HepG2 (cell line): ENCODE data around the gene SPRED2. TPM values are rescaled to one million over a fixed set of nuclear protein-coding genes. Genes with fewer than 3 reads are reported as not detected.

Experiments used
- ATF3 ChIP-seq: sonication (generic); formaldehyde crosslinking; IDR thresholded peaks from 2 replicates; pipeline ENCODE4 v1.4.0; 2020; ENCODE audit warnings: missing genetic modification reagents
- ATF6 ChIP-seq: sonication (generic); formaldehyde crosslinking; conservative IDR thresholded peaks from 2 replicates; pipeline ENCODE4 v1.4.0; 2020; ENCODE audit warnings: missing genetic modification reagents
- BORCS8-MEF2B ChIP-seq: sonication (generic); formaldehyde crosslinking; IDR thresholded peaks from 2 replicates; pipeline ENCODE4 v1.8.0; 2022; ENCODE audit warnings: mild to moderate bottlenecking, missing genetic modification reagents
- CBX5 ChIP-seq: sonication (generic); formaldehyde crosslinking; IDR thresholded peaks from 2 replicates; pipeline ENCODE4 v1.4.0; 2020; ENCODE audit warnings: missing genetic modification reagents, borderline replicate concordance
- ELF3 ChIP-seq: IDR thresholded peaks from 2 replicates; pipeline ENCODE4 v1.6.1; 2016; ENCODE audit warnings: missing genetic modification reagents, missing compliant biosample characterization
- FOXP1 ChIP-seq, 2 experiments: fragments of 450-650 bp in 1 of 2; IDR thresholded peaks; 2 replicates each; pipeline ENCODE4 v1.6.1; 2017 to 2018; ENCODE audit warnings: antibody characterized with exemption in 1 of 2
- FOXP4 ChIP-seq: sonication (generic); formaldehyde crosslinking; IDR thresholded peaks from 2 replicates; pipeline ENCODE4 v1.4.0; 2020; ENCODE audit warnings: missing genetic modification reagents
- KAT7 ChIP-seq: IDR thresholded peaks from 2 replicates; pipeline ENCODE4 v1.6.1; 2018; ENCODE audit warnings: borderline replicate concordance, missing compliant biosample characterization
- ZNF513 ChIP-seq: sonication (generic); formaldehyde crosslinking; conservative IDR thresholded peaks from 2 replicates; pipeline ENCODE4 v1.5.0; 2020; ENCODE audit warnings: missing genetic modification reagents
- ZNF670 ChIP-seq: sonication (generic); formaldehyde crosslinking; IDR thresholded peaks from 2 replicates; pipeline ENCODE4 v1.8.0; 2022; ENCODE audit warnings: mild to moderate bottlenecking, missing genetic modification reagents, borderline replicate concordance
- polyA plus RNA-seq, 8 experiments: library from polyadenylated mRNA; depleted of rRNA in 3 of 8; stranded (reverse) in 7 of 8; unstranded in 1 of 8; fragments of >200 nt; fragmentation: Illumina TruSeq in 4 of 8; extraction: Trizol in 4 of 8; gene quantifications; 2 replicates each; pipeline versions ENCODE4 v1.2.1 to v1.2.3, GENCODE V29; 2011 to 2016; ENCODE audit warnings: low read depth in 4 of 8, missing spikeins in 1 of 8, mixed read lengths in 1 of 8; ENCODE audit not compliant: insufficient read depth in 1 of 8
- total RNA-seq, 5 experiments: library from RNA; depleted of rRNA; stranded (reverse); fragments of >200 nt; fragmentation: Illumina TruSeq; extraction: Trizol; gene quantifications; 2 replicates each; pipeline ENCODE4 v1.2.3, GENCODE V29; 2016; ENCODE audit warnings: low read depth in 1 of 5
- TF ChIP-seq, protein P1 (sequence below): IDR thresholded peaks from 2 replicates; pipeline ENCODE4 v1.6.1; 2016; ENCODE audit warnings: low read depth, control low read depth
- TF ChIP-seq, protein P2 (sequence below): sonication (generic); formaldehyde crosslinking; IDR thresholded peaks from 2 replicates; pipeline ENCODE4 v1.5.1; 2020; ENCODE audit warnings: mild to moderate bottlenecking, missing genetic modification reagents, borderline replicate concordance
- TF ChIP-seq, protein P3 (sequence below): sonication (generic); formaldehyde crosslinking; IDR thresholded peaks from 2 replicates; pipeline ENCODE4 v1.4.0; 2020; ENCODE audit warnings: missing genetic modification reagents

Gene SPRED2
- total and polyA plus RNA-seq, 2 of the 13 experiments (the other 11 are each of a cell fraction or from before 2014, with no cell fraction given), result 13.0 to 37.0 TPM

DNA sequence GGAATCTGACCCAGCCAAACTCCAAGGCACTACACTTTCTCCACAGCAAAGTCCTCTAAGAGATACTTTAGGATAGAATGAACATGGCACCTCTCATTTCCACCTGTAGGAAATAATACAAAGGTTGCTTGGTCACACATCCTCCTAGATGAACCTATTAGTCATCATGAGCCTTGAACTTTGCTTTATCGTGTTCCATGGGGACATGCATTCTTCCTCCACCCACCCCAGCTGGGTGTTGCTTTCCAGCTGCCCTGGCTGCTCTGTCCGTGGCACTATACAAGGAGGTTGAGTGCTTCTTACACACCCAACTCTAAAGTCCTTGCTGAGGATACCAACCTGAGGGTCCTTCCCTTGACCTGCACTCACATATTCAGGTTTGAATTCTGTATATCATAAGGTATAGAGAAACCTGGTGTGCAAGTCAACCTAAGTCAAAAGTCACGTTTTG lies 52.7 kb downstream of the SPRED2 start (continued):
- no peak for TF ChIP-seq ZNF513
- TF ChIP-seq, protein P1, sequence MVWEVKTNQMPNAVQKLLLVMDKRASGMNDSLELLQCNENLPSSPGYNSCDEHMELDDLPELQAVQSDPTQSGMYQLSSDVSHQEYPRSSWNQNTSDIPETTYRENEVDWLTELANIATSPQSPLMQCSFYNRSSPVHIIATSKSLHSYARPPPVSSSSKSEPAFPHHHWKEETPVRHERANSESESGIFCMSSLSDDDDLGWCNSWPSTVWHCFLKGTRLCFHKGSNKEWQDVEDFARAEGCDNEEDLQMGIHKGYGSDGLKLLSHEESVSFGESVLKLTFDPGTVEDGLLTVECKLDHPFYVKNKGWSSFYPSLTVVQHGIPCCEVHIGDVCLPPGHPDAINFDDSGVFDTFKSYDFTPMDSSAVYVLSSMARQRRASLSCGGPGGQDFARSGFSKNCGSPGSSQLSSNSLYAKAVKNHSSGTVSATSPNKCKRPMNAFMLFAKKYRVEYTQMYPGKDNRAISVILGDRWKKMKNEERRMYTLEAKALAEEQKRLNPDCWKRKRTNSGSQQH (CRISPR knock-in tag), result no peak
- no peak for TF ChIP-seq ATF6
- peak; percentile 29; the same call in 1 of the 2 replicates for TF ChIP-seq FOXP4 (CRISPR knock-in tag)
- TF ChIP-seq ZNF670 (CRISPR knock-in tag), result no peak
- TF ChIP-seq, protein P2, sequence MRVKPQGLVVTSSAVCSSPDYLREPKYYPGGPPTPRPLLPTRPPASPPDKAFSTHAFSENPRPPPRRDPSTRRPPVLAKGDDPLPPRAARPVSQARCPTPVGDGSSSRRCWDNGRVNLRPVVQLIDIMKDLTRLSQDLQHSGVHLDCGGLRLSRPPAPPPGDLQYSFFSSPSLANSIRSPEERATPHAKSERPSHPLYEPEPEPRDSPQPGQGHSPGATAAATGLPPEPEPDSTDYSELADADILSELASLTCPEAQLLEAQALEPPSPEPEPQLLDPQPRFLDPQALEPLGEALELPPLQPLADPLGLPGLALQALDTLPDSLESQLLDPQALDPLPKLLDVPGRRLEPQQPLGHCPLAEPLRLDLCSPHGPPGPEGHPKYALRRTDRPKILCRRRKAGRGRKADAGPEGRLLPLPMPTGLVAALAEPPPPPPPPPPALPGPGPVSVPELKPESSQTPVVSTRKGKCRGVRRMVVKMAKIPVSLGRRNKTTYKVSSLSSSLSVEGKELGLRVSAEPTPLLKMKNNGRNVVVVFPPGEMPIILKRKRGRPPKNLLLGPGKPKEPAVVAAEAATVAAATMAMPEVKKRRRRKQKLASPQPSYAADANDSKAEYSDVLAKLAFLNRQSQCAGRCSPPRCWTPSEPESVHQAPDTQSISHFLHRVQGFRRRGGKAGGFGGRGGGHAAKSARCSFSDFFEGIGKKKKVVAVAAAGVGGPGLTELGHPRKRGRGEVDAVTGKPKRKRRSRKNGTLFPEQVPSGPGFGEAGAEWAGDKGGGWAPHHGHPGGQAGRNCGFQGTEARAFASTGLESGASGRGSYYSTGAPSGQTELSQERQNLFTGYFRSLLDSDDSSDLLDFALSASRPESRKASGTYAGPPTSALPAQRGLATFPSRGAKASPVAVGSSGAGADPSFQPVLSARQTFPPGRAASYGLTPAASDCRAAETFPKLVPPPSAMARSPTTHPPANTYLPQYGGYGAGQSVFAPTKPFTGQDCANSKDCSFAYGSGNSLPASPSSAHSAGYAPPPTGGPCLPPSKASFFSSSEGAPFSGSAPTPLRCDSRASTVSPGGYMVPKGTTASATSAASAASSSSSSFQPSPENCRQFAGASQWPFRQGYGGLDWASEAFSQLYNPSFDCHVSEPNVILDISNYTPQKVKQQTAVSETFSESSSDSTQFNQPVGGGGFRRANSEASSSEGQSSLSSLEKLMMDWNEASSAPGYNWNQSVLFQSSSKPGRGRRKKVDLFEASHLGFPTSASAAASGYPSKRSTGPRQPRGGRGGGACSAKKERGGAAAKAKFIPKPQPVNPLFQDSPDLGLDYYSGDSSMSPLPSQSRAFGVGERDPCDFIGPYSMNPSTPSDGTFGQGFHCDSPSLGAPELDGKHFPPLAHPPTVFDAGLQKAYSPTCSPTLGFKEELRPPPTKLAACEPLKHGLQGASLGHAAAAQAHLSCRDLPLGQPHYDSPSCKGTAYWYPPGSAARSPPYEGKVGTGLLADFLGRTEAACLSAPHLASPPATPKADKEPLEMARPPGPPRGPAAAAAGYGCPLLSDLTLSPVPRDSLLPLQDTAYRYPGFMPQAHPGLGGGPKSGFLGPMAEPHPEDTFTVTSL (CRISPR knock-in tag), result peak; percentile 79
- peak; percentile 88 for TF ChIP-seq ELF3
- TF ChIP-seq ATF3 (CRISPR knock-in tag), result peak; percentile 81
- no peak for TF ChIP-seq BORCS8-MEF2B (CRISPR knock-in tag)
- TF ChIP-seq, protein P3, sequence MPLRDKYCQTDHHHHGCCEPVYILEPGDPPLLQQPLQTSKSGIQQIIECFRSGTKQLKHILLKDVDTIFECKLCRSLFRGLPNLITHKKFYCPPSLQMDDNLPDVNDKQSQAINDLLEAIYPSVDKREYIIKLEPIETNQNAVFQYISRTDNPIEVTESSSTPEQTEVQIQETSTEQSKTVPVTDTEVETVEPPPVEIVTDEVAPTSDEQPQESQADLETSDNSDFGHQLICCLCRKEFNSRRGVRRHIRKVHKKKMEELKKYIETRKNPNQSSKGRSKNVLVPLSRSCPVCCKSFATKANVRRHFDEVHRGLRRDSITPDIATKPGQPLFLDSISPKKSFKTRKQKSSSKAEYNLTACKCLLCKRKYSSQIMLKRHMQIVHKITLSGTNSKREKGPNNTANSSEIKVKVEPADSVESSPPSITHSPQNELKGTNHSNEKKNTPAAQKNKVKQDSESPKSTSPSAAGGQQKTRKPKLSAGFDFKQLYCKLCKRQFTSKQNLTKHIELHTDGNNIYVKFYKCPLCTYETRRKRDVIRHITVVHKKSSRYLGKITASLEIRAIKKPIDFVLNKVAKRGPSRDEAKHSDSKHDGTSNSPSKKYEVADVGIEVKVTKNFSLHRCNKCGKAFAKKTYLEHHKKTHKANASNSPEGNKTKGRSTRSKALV (CRISPR knock-in tag), result no peak
- TF ChIP-seq CBX5 (CRISPR knock-in tag), result 0 out of 2 replicates have a peak, but pooled peaks have one; percentile 49
- no peak for TF ChIP-seq KAT7 (CRISPR knock-in tag)
- TF ChIP-seq FOXP1 (IDR thresholded peaks at IDR 0.05), result no peak
- TF ChIP-seq FOXP1 (CRISPR knock-in tag; IDR thresholded peaks at IDR 0.05), result 0 out of 2 replicates have a peak, but pooled peaks have one; percentile 49
